Measurements from ENCODE around the gene ERICH6B. TPM values are rescaled to one million over a fixed set of nuclear protein-coding genes. Genes with fewer than 3 reads are reported as not detected.

The ERICH6B gene
- total and polyA plus RNA-seq, 2 of the 13 experiments (the other 11 are each of a cell fraction or from before 2014, with no cell fraction given): not detected

- Histone ChIP-seq H3K4me1 (ENCODE audit: insufficient read depth, low read length) (peaks cover 14% of the 10 kb centered on the region), H3K4me3 (replicated peaks in 1 of 3; ENCODE audit: insufficient read depth in 1 of 3, low read depth in 2 of 3, low read length in 3 of 3) (no peak overlapping the region), H3K27me3 (ENCODE audit: control insufficient read depth in 1 of 2, insufficient read depth in 2 of 2, low read length in 2 of 2) (no peaks in the 10 kb centered on the region), H2AFZ (ENCODE audit: low read length) (no peak overlapping the region), H4K20me1 (ENCODE audit: insufficient read depth, low read length) (peaks cover 4% of the 10 kb centered on the region; the same call in 1 of the 2 replicates), H3K9me3 (ENCODE audit: low read length) (no peaks in the 10 kb centered on the region), H3K27ac (ENCODE audit: extremely low read length, insufficient read depth, low read length) (no peak overlapping the region), H3K36me3 (replicated peaks in 1 of 2; ENCODE audit: control insufficient read depth in 1 of 2, insufficient read depth in 2 of 2, low read length in 2 of 2) (peaks cover 18 to 66% of the 10 kb centered on the region in 2 experiments), H3K4me2 (ENCODE audit: low read depth, low read length) (no peak overlapping the region), H3K9ac (ENCODE audit: insufficient read depth, low read depth, low read length) (no peak overlapping the region), H3K79me2 (ENCODE audit: insufficient read depth, low read length) (peaks cover 3% of the 10 kb centered on the region)
- POLR2A ChIA-PET: no interaction called here
- CTCF ChIA-PET (ENCODE audit: low intra/inter-chr PET ratio, low total read pairs): no interaction called here
- no peak for DNase-seq (ENCODE audit: low spot score)
- peak; percentile 33; the same call in 2 of the 3 replicates for ATAC-seq
- no peak for FAIRE-seq
- in situ Hi-C loops (cut with HindIII; ENCODE audit: extremely low pct_ligation_motif_present, low pct_unique_long_range_greater_than_20kb): loop anchor here (25.0 kb wide), 1 partner anchor 464 kb away; no protein-coding TSS in a partner anchor
- no TSS peak for BruUV-seq (replicated peaks)
- intact Hi-C loops (cut with micrococcal nuclease; ENCODE audit: unreplicated experiment): no loop called here
- 89% methylated on average over 1 of the region's 1 CpG for WGBS (ENCODE audit: low lambda C conversion rate)
- no peak for TF ChIP-seq ZGPAT (CRISPR knock-in tag; IDR thresholded peaks at IDR 0.05)
- no peak for TF ChIP-seq KDM2A (CRISPR knock-in tag; IDR thresholded peaks at IDR 0.05; ENCODE audit: borderline replicate concordance, low read depth)
- no peak for TF ChIP-seq ZKSCAN8 (CRISPR knock-in tag; IDR thresholded peaks at IDR 0.05; ENCODE audit: borderline replicate concordance)
- TF ChIP-seq ZNF225 (CRISPR knock-in tag; IDR thresholded peaks at IDR 0.05): no peak
- TF ChIP-seq ELF4 (CRISPR knock-in tag; IDR thresholded peaks at IDR 0.05; ENCODE audit: borderline replicate concordance): no peak
- TF ChIP-seq ZMYM3 (CRISPR knock-in tag; IDR thresholded peaks at IDR 0.05): no peak
- no peak for TF ChIP-seq SMC3 (IDR thresholded peaks at IDR 0.05; ENCODE audit: low read length)
- no peak for TF ChIP-seq ZBTB26 (CRISPR knock-in tag; IDR thresholded peaks at IDR 0.05; ENCODE audit: borderline replicate concordance)
- no peak for TF ChIP-seq EZH2 (conservative IDR thresholded peaks at IDR 0.05; ENCODE audit: low read depth, low read length)
Observed at GRCh38 chr13:45501175-45501526, 114.4 kb downstream of the ERICH6B start.
